KMS-11 (cell line): ENCODE data around the gene FBLN1.

Experiments
- H2AFZ ChIP-seq: fragments of 200-600 bp; sonication (generic); 2 replicates; pipeline ENCODE4 v1.6.1; 2016; ENCODE audit warnings: antibody characterized with exemption, mixed run types, low read depth
- H3K27ac ChIP-seq: fragments of 200-600 bp; sonication (generic); 2 replicates; pipeline ENCODE4 v1.6.1; 2016; ENCODE audit warnings: mild to moderate bottlenecking, mixed run types
- H3K27me3 ChIP-seq: fragments of 200-600 bp; sonication (generic); 2 replicates; pipeline ENCODE4 v1.6.1; 2017; ENCODE audit warnings: mild to moderate bottlenecking, low read depth, mixed run types, moderate library complexity; ENCODE audit not compliant: insufficient read depth
- H3K36me3 ChIP-seq: fragments of 200-600 bp; sonication (generic); 2 replicates; pipeline ENCODE4 v1.6.1; 2017; ENCODE audit warnings: mild to moderate bottlenecking, mixed run types; ENCODE audit not compliant: insufficient read depth
- H3K4me1 ChIP-seq: fragments of 200-600 bp; sonication (generic); 2 replicates; pipeline ENCODE4 v1.6.1; 2016; ENCODE audit warnings: mild to moderate bottlenecking, low read depth, mixed run types; ENCODE audit not compliant: poor library complexity, severe bottlenecking
- H3K4me2 ChIP-seq: fragments of 200-600 bp; sonication (generic); 2 replicates; pipeline ENCODE4 v1.7.0; 2016; ENCODE audit warnings: mild to moderate bottlenecking, mixed run types
- H3K4me3 ChIP-seq: fragments of 200-600 bp; sonication (generic); IDR thresholded peaks from 2 replicates; pipeline ENCODE4 v1.6.1; 2017; ENCODE audit warnings: low read depth, low read length, mixed read lengths; ENCODE audit not compliant: insufficient read depth
- H3K79me2 ChIP-seq: fragments of 200-600 bp; sonication (generic); 2 replicates; pipeline ENCODE4 v1.6.1; 2016; ENCODE audit warnings: low read depth, mixed run types; ENCODE audit not compliant: insufficient read depth
- H3K9ac ChIP-seq: fragments of 200-600 bp; sonication (generic); 2 replicates; pipeline ENCODE4 v1.6.1; 2016; ENCODE audit warnings: mild to moderate bottlenecking, mixed run types
- H4K20me1 ChIP-seq: fragments of 200-600 bp; sonication (generic); 2 replicates; pipeline ENCODE4 v1.6.1; 2016; ENCODE audit warnings: mild to moderate bottlenecking, mixed run types; ENCODE audit not compliant: insufficient read depth
- TF ChIP-seq, protein P1 (sequence below): fragments of 200-600 bp; sonication (generic); conservative IDR thresholded peaks from 2 replicates; pipeline ENCODE4 v1.6.1; 2017; ENCODE audit warnings: low read depth, mild to moderate bottlenecking, antibody characterized with exemption, low read length, moderate library complexity, mixed read lengths

Gene FBLN1

DNA sequence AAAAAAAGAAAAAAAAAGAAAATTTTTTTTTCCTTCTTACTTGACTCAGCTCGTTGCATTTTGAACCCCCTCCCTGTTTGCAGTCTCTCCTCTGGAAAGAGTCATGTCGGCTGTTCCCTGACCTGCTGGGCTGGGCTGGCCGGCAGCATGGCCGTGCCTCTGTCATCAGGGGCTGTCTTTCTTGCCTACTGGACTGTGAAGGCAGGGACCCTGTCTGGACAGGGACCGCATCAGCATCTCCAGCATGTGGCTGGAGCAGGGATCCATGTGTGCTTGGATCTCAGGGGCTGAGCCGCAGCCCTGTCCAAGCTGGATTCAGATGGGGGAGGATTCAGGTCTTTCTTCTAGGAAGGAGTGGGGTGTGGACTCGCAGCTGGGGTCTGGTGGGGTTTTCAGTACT, 15.5 kb downstream of the FBLN1 start:
- H3K27ac ChIP-seq: no peak overlapping the region
- H3K4me1 ChIP-seq: no peaks in the 10 kb centered on the region
- H3K9ac ChIP-seq: no peak overlapping the region
- TF ChIP-seq, protein P1, sequence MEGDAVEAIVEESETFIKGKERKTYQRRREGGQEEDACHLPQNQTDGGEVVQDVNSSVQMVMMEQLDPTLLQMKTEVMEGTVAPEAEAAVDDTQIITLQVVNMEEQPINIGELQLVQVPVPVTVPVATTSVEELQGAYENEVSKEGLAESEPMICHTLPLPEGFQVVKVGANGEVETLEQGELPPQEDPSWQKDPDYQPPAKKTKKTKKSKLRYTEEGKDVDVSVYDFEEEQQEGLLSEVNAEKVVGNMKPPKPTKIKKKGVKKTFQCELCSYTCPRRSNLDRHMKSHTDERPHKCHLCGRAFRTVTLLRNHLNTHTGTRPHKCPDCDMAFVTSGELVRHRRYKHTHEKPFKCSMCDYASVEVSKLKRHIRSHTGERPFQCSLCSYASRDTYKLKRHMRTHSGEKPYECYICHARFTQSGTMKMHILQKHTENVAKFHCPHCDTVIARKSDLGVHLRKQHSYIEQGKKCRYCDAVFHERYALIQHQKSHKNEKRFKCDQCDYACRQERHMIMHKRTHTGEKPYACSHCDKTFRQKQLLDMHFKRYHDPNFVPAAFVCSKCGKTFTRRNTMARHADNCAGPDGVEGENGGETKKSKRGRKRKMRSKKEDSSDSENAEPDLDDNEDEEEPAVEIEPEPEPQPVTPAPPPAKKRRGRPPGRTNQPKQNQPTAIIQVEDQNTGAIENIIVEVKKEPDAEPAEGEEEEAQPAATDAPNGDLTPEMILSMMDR: no peak
- no peak overlapping the region for H3K4me3 ChIP-seq
- no peaks in the 10 kb centered on the region for H4K20me1 ChIP-seq
- H3K27me3 ChIP-seq: peaks cover 55% of the 10 kb centered on the region
- no peaks in the 10 kb centered on the region for H3K79me2 ChIP-seq
- H2AFZ ChIP-seq: no peak overlapping the region
- H3K4me2 ChIP-seq: no peak overlapping the region
- no peaks in the 10 kb centered on the region for H3K36me3 ChIP-seq

DNA sequence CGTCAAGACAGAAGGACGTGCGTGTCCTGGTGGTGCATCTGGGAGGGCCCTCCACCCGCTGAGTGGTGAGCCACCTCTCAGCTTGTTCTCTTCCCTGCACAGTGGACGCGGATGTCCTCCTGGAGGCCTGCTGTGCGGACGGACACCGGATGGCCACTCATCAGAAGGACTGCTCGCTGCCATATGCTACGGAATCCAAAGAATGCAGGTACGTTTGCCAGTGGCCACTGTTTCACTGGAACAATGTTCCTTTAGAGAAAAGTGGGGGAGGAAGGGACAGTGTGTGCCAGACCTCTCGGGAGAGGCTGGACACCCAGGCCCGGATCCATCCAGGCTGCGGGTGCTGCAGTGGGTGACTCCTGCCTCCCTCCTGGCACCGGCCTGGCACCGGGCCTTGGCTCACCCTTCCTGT, 15.9 kb downstream of the FBLN1 start:
- Histone ChIP-seq H3K4me3 (no peak overlapping the region), H3K9ac (no peak overlapping the region), H2AFZ (no peak overlapping the region), H3K79me2 (no peaks in the 10 kb centered on the region), H3K4me2 (no peak overlapping the region), H3K27ac (no peak overlapping the region), H3K36me3 (no peaks in the 10 kb centered on the region), H3K4me1 (no peaks in the 10 kb centered on the region), H4K20me1 (no peaks in the 10 kb centered on the region), H3K27me3 (peaks cover 50% of the 10 kb centered on the region)
- TF ChIP-seq, protein P1: no peak

DNA sequence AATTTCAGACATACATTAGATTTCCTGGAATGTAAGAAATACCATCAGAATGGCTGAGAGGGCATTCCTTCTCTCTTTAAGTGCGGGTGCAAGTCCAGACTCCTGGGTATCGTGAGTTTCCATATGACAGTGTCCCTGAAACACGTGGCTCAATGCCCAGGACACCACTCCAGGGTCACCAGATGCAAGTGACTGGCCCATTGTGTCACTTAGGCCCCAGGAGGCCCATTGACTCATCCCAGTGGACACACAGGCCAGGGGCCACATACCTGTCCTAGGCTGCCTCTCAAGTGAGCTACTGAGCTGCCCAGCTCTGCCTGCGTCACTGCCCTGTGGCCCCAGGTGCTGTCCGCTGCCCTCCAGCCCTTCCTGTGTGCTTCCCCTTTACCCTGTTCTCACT, 18.5 kb downstream of the FBLN1 start:
- no peaks in the 10 kb centered on the region for H3K36me3 ChIP-seq

DNA sequence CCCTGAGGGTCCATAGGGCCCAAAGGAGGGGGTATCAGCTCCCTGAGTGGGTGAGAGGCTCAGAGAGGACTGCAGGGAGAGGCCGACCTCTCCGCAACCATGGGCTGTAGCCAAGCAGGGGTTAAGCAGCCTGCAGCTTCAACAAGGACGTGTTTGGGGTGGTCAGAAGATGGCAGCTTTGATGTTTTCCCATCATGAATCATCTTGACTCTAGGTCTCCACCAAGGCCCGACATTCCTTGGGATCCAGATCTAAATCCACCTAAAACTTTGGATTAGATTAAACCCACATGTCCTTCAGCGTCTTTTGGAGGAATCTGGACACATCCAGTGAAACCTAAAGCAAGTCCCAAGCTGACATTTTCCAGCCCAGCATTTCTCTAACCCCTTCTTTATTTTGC, 19.8 kb downstream of the FBLN1 start:
- H3K4me3 ChIP-seq: no peak overlapping the region
- TF ChIP-seq, protein P1: no peak
- H3K4me1 ChIP-seq: no peaks in the 10 kb centered on the region
- no peak overlapping the region for H3K4me2 ChIP-seq
- H3K36me3 ChIP-seq: no peaks in the 10 kb centered on the region
- H4K20me1 ChIP-seq: no peaks in the 10 kb centered on the region
- H3K79me2 ChIP-seq: no peaks in the 10 kb centered on the region
- no peak overlapping the region for H3K27ac ChIP-seq
- peaks cover 62% of the 10 kb centered on the region for H3K27me3 ChIP-seq
- H2AFZ ChIP-seq: no peak overlapping the region
- no peak overlapping the region for H3K9ac ChIP-seq

More for the DNA sequence above, 18.5 kb downstream of the FBLN1 start:
- no peaks in the 10 kb centered on the region for H3K4me1 ChIP-seq
- H3K27ac ChIP-seq: no peak overlapping the region
- H3K27me3 ChIP-seq: peaks cover 53% of the 10 kb centered on the region
- no peak overlapping the region for H3K4me3 ChIP-seq
- H3K4me2 ChIP-seq: no peak overlapping the region
- no peak overlapping the region for H3K9ac ChIP-seq
- no peak overlapping the region for H2AFZ ChIP-seq
- H3K79me2 ChIP-seq: no peaks in the 10 kb centered on the region
- no peaks in the 10 kb centered on the region for H4K20me1 ChIP-seq
- TF ChIP-seq, protein P1: no peak
